HUES64 (cell line): ENCODE measurements around the gene METTL2B. TPM values are rescaled to one million over a fixed set of nuclear protein-coding genes. Genes with fewer than 3 reads are reported as not detected.
"Not testable (repeated sequence)": the region's sequence is repeated elsewhere in the genome, so short reads cannot be mapped to it uniquely, and the experiment has no call there.

Source experiments
- H3K27ac ChIP-seq: 2 replicates; pipeline ENCODE4 v1.7.0; 2013; ENCODE audit warnings: low read depth, low read length, inconsistent platforms
- H3K27me3 ChIP-seq: 2 replicates; pipeline ENCODE4 v1.6.1; 2013; ENCODE audit warnings: mild to moderate bottlenecking, low read length; ENCODE audit not compliant: insufficient read depth
- H3K36me3 ChIP-seq: 2 replicates; pipeline ENCODE4 v1.6.1; 2013; ENCODE audit warnings: mild to moderate bottlenecking, low read length; ENCODE audit not compliant: insufficient read depth
- H3K4me1 ChIP-seq: 2 replicates; pipeline ENCODE4 v1.6.1; 2013; ENCODE audit warnings: mild to moderate bottlenecking, low read length, moderate library complexity; ENCODE audit not compliant: insufficient read depth
- H3K4me3 ChIP-seq: 2 replicates; pipeline ENCODE4 v1.5.1; 2013; ENCODE audit warnings: mild to moderate bottlenecking, low read length, moderate library complexity
- H3K9ac ChIP-seq: 2 replicates; pipeline ENCODE4 v1.6.1; 2013; ENCODE audit warnings: mild to moderate bottlenecking, low read depth, low read length
- H3K9me3 ChIP-seq: 2 replicates; pipeline ENCODE4 v1.6.1; 2013; ENCODE audit warnings: low read depth, low read length; ENCODE audit not compliant: insufficient read depth
- WGBS: fragments of 150-250, 120-280 bp; methylation state at CpG from one replicate; pipeline ENCODE4 v1.1.7; 2013; ENCODE audit warnings: missing lambda C conversion rate; 5-methylcytosine and 5-hydroxymethylcytosine counted together
- polyA plus RNA-seq, 2 experiments: library from polyadenylated mRNA; stranded (reverse); fragments of 50-300 nt; gene quantifications; one replicate each; pipeline ENCODE4 v1.2.3, GENCODE V29; 2013

The METTL2B gene
- polyA plus RNA-seq (2013, experiment 1 of 2) = 24.0 TPM
- 25.1 TPM for polyA plus RNA-seq (2013, experiment 2 of 2)

GRCh38 chr7:128476402-128477335, at the start of gene METTL2B:
Gene METTL2B (plus strand): TSS chr7:128476748. CDS start chr7:128476766, 18 bp downstream.
- Histone ChIP-seq H3K27ac (peak within 1 kb of the TSS; percentile 95), H3K4me3 (peak within 1 kb of the TSS; percentile 85), H3K36me3 (peaks cover 27% of the 10 kb centered on the region), H3K9ac (peak within 1 kb of the TSS; percentile 94)
- H3K27me3 ChIP-seq, H3K9me3 ChIP-seq, H3K4me1 ChIP-seq: not testable (repeated sequence)
- under 1% methylated on average over 62 of the region's 62 CpGs for WGBS

GRCh38 chr7:128427289-128427891, 49.2 kb upstream of the METTL2B start:
- Histone ChIP-seq H3K27ac (no peak overlapping the region), H3K9me3 (no peaks in the 10 kb centered on the region), H3K9ac (no peak overlapping the region), H3K36me3 (no peaks in the 10 kb centered on the region), H3K4me3 (no peak overlapping the region), H3K27me3 (no peaks in the 10 kb centered on the region), H3K4me1 (peaks cover 6% of the 10 kb centered on the region)
- 31% methylated on average over 7 of the region's 7 CpGs for WGBS

GRCh38 chr7:128430207-128430606, 46.3 kb upstream of the METTL2B start:
- whole genome bisulfite sequencing = 84% methylated on average over 3 of the region's 3 CpGs
- Histone ChIP-seq H3K4me1 (peaks cover 12% of the 10 kb centered on the region), H3K9me3 (no peaks in the 10 kb centered on the region), H3K27me3 (no peaks in the 10 kb centered on the region), H3K4me3 (no peak overlapping the region), H3K9ac (no peak overlapping the region), H3K36me3 (no peaks in the 10 kb centered on the region), H3K27ac (no peak overlapping the region)

- 38% methylated on average over 6 of the region's 6 CpGs for WGBS
- Histone ChIP-seq H3K36me3 (no peaks in the 10 kb centered on the region), H3K27ac (no peak overlapping the region), H3K9ac (no peak overlapping the region), H3K4me1 (peaks cover 21% of the 10 kb centered on the region), H3K9me3 (no peaks in the 10 kb centered on the region), H3K4me3 (no peak overlapping the region), H3K27me3 (no peaks in the 10 kb centered on the region)
These were observed 45.3 kb upstream of the METTL2B start for GRCh38 chr7:128431221-128431620.

GRCh38 chr7:128431754-128432153, 44.8 kb upstream of the METTL2B start:
- peaks cover 21% of the 10 kb centered on the region for H3K4me1 ChIP-seq
- no peaks in the 10 kb centered on the region for H3K9me3 ChIP-seq
- H3K36me3 ChIP-seq = no peaks in the 10 kb centered on the region
- 73% methylated on average over 2 of the region's 2 CpGs for WGBS
- no peak overlapping the region for H3K9ac ChIP-seq
- H3K27me3 ChIP-seq = no peaks in the 10 kb centered on the region
- no peak overlapping the region for H3K4me3 ChIP-seq
- no peak overlapping the region for H3K27ac ChIP-seq

- H3K27ac ChIP-seq = no peak overlapping the region
- no peak overlapping the region for H3K4me3 ChIP-seq
- no peaks in the 10 kb centered on the region for H3K27me3 ChIP-seq
- no peaks in the 10 kb centered on the region for H3K36me3 ChIP-seq
- H3K9me3 ChIP-seq = no peaks in the 10 kb centered on the region
- H3K9ac ChIP-seq = no peak overlapping the region; the same call in 1 of the 2 replicates
- peaks cover 21% of the 10 kb centered on the region for H3K4me1 ChIP-seq
- WGBS = 63% methylated on average over 4 of the region's 4 CpGs
These were observed 41.9 kb upstream of the METTL2B start for GRCh38 chr7:128434413-128435326.

- 63% methylated on average over 3 of the region's 3 CpGs for whole genome bisulfite sequencing
- Histone ChIP-seq H3K27ac (no peak overlapping the region), H3K4me1 (peaks cover 21% of the 10 kb centered on the region), H3K36me3 (no peaks in the 10 kb centered on the region), H3K4me3 (no peak overlapping the region), H3K9ac (no peak overlapping the region; the same call in 1 of the 2 replicates), H3K27me3 (no peaks in the 10 kb centered on the region), H3K9me3 (no peaks in the 10 kb centered on the region)
These were observed 41.2 kb upstream of the METTL2B start for GRCh38 chr7:128435327-128435686.

DNA sequence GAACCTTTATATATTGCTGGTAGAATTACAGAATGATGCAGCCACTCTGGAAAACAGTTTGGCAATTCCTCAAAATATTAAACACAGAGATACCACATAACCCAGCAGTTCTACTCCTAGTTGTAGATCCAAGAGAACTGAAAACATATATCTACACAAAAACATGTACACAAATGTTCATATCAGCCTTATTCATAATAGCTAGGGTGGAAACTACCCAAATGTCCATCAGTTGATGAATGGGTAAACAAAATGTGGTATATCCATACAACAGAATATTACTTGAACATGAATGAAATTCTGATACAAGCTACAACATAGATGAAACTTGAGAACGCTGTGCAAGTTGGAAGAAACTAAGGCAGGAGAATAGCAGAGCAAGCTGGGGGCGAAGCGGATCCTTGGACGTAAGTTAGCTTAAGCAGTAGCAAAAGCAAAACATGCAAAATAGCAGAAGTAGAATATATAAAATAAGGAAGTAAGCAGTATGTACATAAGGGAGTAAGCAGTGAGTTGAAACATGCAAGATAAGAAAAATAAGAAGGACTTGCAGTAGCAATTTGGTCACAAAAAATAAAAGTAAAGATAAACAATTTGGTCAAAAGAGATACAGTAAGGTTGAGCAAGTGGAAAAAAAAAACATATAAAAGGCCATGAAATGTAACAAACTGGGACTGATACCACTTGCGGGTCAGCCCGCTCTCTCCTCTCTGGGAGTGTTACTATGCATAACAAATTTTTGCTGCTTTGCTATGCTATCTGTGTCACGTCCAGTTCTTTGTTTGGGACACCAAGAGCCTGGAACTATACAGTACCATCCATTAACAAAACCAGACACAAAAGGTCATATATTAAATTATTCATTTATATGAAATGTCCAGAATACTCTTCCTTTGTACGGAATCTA, 38.9 kb upstream of the METTL2B start:
- no peak overlapping the region for H3K4me3 ChIP-seq
- 95% methylated on average over 8 of the region's 8 CpGs for WGBS
- H3K27me3 ChIP-seq = no peaks in the 10 kb centered on the region
- peaks cover 15% of the 10 kb centered on the region for H3K4me1 ChIP-seq
- no peak overlapping the region for H3K27ac ChIP-seq
- no peak overlapping the region for H3K9ac ChIP-seq
- H3K9me3 ChIP-seq = no peaks in the 10 kb centered on the region
- no peaks in the 10 kb centered on the region for H3K36me3 ChIP-seq

DNA sequence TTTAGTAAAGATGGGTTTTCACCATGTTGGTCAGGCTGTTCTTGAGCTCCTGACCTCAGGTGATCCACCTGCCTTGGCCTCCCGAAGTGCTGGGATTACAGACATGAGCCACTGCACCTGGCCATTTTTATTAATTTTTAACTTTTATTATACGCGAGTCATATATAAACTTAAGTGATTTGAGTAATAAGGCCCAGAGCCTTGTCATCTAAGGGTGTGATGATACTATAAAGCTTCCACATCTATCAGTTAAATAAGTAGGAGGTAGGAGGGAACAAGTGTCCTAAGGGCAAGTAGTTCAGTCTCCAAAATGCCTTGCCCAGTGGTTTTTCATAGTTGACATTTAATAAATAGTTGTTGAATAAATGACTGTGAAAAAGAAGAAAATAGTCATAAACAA, 34.2 kb upstream of the METTL2B start:
- Histone ChIP-seq H3K4me1 (no peaks in the 10 kb centered on the region; the same call in 1 of the 2 replicates), H3K27ac (no peak overlapping the region), H3K9me3 (no peaks in the 10 kb centered on the region), H3K36me3 (no peaks in the 10 kb centered on the region), H3K4me3 (no peak overlapping the region), H3K9ac (no peak overlapping the region), H3K27me3 (no peaks in the 10 kb centered on the region)
- WGBS = 100% methylated on average over 1 of the region's 3 CpGs
